HFFc6 (cell line): ENCODE measurements around the gene NAALADL1. TPM values are rescaled to one million over a fixed set of nuclear protein-coding genes. Genes with fewer than 3 reads are reported as not detected.
"Not testable (repeated sequence)": the region's sequence is repeated elsewhere in the genome, so short reads cannot be mapped to it uniquely, and the experiment has no call there.

Experiments used
- DNase-seq: peaks from one replicate; pipeline ENCODE4 v3.0.0-alpha.2; 2018
- H3K27ac Mint-ChIP-seq: 2 replicates; pipeline ENCODE4 v1.8.0; 2020; ENCODE audit warnings: mild to moderate bottlenecking, mixed read lengths
- H3K27me3 Mint-ChIP-seq: 2 replicates; pipeline ENCODE4 v1.8.0; 2021; ENCODE audit warnings: mild to moderate bottlenecking, moderate library complexity, mixed read lengths; ENCODE audit not compliant: insufficient read depth
- H3K36me3 Mint-ChIP-seq: 2 replicates; pipeline ENCODE4 v1.8.0; 2021; ENCODE audit warnings: low read depth, mixed read lengths
- H3K4me1 Mint-ChIP-seq: 2 replicates; pipeline ENCODE4 v1.8.0; 2020; ENCODE audit warnings: low read depth, mixed read lengths
- H3K4me3 Mint-ChIP-seq: 2 replicates; pipeline ENCODE4 v1.8.0; 2020; ENCODE audit warnings: mild to moderate bottlenecking, moderate library complexity, mixed read lengths
- H3K9me3 Mint-ChIP-seq: 2 replicates; pipeline ENCODE4 v1.8.0; 2020; ENCODE audit warnings: mild to moderate bottlenecking, mixed read lengths
- total RNA-seq, 6 experiments: library from RNA; stranded (reverse); fragmentation: NEBNext Ultra II Directional; extraction: Animal tissue kit (Norgen Biotek cat#: 25700); gene quantifications; 2 replicates in 1 of 6; 3 replicates in 5 of 6; pipeline ENCODE4 v1.2.3, GENCODE V29; 2021
- TF ChIP-seq, protein P1 (sequence below): fragments of 200-600 bp; sonication (generic); IDR thresholded peaks from 2 replicates; pipeline ENCODE4 v1.5.0; 2021; ENCODE audit warnings: antibody characterized with exemption, mild to moderate bottlenecking

Gene NAALADL1
- total RNA-seq, 6 experiments from 2014 or later, result not detected

DNA sequence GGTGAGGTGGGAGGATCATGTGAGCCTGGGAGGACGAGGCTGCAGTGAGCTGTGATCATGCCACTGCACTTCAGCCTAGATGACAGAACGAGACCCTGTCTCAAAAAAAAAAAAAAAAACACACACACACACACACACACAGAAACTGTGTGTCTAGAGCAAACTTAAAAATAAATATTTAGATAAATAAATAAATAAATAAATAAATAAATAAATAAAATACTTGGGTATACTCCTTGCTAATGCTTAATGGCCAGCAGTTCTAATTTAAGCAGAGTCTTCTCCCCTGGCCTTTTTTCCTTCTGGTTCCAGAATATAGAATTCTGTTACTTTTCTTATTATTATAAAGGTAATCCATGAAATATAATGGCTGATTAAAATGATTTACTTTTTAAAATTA lies 49.5 kb downstream of the NAALADL1 start:
- no peak overlapping the region for H3K27ac Mint-ChIP-seq
- H3K4me3 Mint-ChIP-seq, result no peak overlapping the region
- peaks cover 4% of the 10 kb centered on the region; the same call in 1 of the 2 replicates for H3K27me3 Mint-ChIP-seq
- TF ChIP-seq, protein P1, sequence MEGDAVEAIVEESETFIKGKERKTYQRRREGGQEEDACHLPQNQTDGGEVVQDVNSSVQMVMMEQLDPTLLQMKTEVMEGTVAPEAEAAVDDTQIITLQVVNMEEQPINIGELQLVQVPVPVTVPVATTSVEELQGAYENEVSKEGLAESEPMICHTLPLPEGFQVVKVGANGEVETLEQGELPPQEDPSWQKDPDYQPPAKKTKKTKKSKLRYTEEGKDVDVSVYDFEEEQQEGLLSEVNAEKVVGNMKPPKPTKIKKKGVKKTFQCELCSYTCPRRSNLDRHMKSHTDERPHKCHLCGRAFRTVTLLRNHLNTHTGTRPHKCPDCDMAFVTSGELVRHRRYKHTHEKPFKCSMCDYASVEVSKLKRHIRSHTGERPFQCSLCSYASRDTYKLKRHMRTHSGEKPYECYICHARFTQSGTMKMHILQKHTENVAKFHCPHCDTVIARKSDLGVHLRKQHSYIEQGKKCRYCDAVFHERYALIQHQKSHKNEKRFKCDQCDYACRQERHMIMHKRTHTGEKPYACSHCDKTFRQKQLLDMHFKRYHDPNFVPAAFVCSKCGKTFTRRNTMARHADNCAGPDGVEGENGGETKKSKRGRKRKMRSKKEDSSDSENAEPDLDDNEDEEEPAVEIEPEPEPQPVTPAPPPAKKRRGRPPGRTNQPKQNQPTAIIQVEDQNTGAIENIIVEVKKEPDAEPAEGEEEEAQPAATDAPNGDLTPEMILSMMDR, result no peak
- H3K36me3 Mint-ChIP-seq, result no peaks in the 10 kb centered on the region
- H3K9me3 Mint-ChIP-seq, result no peaks in the 10 kb centered on the region
- peaks cover 35% of the 10 kb centered on the region for H3K4me1 Mint-ChIP-seq
- DNase-seq, result no peak

DNA sequence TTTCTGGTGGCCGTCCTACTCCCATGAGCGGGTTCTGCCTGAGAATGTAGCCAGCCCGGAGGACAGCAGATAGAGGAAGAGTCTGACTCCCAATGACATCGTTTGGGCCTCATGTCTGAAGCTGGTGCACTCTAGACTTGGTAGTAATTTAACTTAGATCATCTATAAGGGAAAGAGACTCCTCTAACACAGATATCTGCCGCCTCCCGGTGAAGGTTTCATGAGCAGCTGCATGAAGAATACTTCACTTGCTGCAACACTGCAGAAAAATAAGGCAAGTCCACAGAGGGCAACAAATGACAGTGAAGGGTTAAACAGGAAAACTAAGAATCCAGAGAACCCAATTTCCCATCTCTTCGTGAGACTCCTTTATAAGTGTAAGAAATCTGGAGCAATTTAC lies 50.3 kb downstream of the NAALADL1 start:
- H3K4me1 Mint-ChIP-seq, result peaks cover 30% of the 10 kb centered on the region
- DNase-seq, result no peak
- H3K9me3 Mint-ChIP-seq, result no peaks in the 10 kb centered on the region
- H3K27me3 Mint-ChIP-seq, result peaks cover 4% of the 10 kb centered on the region; the same call in 1 of the 2 replicates
- H3K36me3 Mint-ChIP-seq, result no peaks in the 10 kb centered on the region
- peak overlapping the region; percentile 95 for H3K27ac Mint-ChIP-seq
- no peak overlapping the region for H3K4me3 Mint-ChIP-seq
- TF ChIP-seq, protein P1, result no peak

DNA sequence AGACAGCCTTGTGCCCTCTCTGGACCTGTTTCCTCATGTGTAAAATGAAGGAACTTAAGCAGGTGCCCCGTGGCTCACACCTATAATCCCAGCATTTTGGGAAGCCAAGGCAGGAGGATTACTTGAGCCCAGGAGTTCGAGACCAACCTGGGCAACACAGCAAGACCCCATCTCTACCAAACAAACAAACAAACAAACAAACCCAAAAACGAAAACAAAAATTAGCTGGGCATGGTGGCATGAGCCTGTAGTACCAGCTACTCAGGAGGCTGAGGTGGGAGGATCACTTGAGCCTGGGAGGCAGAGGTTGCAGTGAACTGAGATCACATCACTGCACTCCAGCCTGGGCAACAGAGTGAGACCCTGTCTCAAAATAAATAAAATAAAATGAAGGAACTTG lies 54.4 kb downstream of the NAALADL1 start:
- not testable (repeated sequence) for H3K9me3 Mint-ChIP-seq, H3K36me3 Mint-ChIP-seq, DNase-seq, H3K4me3 Mint-ChIP-seq, H3K27me3 Mint-ChIP-seq, H3K27ac Mint-ChIP-seq
- peaks cover 26% of the 10 kb centered on the region for H3K4me1 Mint-ChIP-seq

DNA sequence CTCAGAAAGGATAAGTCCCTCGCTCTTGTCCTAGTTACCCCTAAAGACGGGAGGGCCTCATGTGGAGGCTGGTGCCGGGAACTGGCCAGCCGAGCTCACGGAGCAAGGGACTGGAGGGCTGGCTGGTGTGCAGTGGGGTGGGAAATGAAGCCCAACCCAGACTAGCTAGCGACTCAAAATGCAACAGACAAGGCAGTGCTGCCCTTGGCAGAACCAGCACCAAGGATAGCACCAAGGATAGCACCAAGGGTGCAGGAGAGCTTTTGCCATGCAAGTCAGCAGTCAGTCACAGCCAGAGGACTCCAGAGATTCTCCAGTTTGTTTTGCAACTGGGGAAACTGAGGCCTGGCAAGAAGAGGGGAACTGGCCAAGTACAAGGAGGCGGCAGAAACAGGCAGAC lies 55.1 kb downstream of the NAALADL1 start:
- Mint-ChIP-seq H3K4me3 (no peak overlapping the region), H3K36me3 (no peaks in the 10 kb centered on the region), H3K4me1 (peaks cover 26% of the 10 kb centered on the region), H3K27ac (no peak overlapping the region), H3K9me3 (no peaks in the 10 kb centered on the region), H3K27me3 (peaks cover 3% of the 10 kb centered on the region; the same call in 1 of the 2 replicates)
- TF ChIP-seq, protein P1, result no peak
- peak; percentile 39 for DNase-seq

DNA sequence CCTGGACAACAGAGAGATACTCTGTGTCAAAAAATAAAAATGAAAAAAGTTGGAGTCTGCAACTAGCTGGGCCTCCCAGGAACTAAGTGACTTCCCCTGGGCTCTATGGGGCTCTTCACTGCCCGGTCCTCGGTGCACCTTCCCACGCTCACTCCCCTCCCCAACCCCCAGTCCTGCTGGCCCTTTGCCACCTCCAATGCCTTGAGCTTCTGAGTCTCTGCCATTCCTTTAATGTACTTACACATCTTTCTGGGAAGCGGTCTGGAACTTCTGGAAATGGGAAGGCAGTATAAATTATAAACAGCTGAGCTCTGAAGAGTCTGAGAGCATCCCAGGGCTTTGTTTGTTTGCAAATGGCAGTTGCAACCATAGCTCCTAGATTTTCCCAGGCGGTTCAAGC lies 55.6 kb downstream of the NAALADL1 start:
- H3K36me3 Mint-ChIP-seq, result no peaks in the 10 kb centered on the region

DNA sequence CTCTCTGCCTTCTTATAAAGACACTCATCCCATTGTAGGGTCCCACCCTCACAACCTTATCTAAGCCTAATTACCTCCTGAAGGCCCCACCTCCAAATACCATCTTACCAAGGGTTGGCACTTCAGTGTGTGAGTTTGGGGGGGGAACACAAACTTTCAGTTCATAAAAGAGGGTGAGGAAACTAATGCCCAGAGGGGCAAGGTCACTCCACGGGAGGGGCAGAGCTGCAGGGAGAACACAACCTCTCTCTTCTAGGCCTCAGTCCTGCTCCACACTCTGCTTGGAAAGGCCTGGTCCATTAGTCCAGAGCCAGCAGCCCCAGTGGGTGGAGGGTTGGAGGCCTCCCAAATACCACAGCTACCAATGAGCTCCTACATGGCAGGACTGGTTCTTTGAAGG lies 58.9 kb downstream of the NAALADL1 start:
- no peak overlapping the region for H3K4me3 Mint-ChIP-seq
- TF ChIP-seq, protein P1, result no peak
- H3K4me1 Mint-ChIP-seq, result peaks cover 14% of the 10 kb centered on the region
- H3K27ac Mint-ChIP-seq, result no peak overlapping the region
- H3K9me3 Mint-ChIP-seq, result no peaks in the 10 kb centered on the region
- H3K27me3 Mint-ChIP-seq, result peaks cover 4% of the 10 kb centered on the region; the same call in 1 of the 2 replicates
- H3K36me3 Mint-ChIP-seq, result no peaks in the 10 kb centered on the region
- no peak for DNase-seq

More for the DNA sequence above, 55.6 kb downstream of the NAALADL1 start:
- H3K27me3 Mint-ChIP-seq, result peaks cover 3% of the 10 kb centered on the region; the same call in 1 of the 2 replicates
- H3K4me1 Mint-ChIP-seq, result peaks cover 21% of the 10 kb centered on the region
- H3K27ac Mint-ChIP-seq, result no peak overlapping the region
- TF ChIP-seq, protein P1, result no peak
- H3K4me3 Mint-ChIP-seq, result no peak overlapping the region
- no peaks in the 10 kb centered on the region for H3K9me3 Mint-ChIP-seq
- no peak for DNase-seq
